Measurements from ENCODE around the gene MICAL2. TPM values are rescaled to one million over a fixed set of nuclear protein-coding genes. Genes with fewer than 3 reads are reported as not detected.

Gene MICAL2
- total RNA-seq, 1 donor from 2014 or later: 372 TPM

GRCh38 chr11:12111549-12112520 lies 1.4 kb downstream of the MICAL2 start:
- no peak for TF ChIP-seq CTCF (IDR thresholded peaks at IDR 0.05)
- no peak for DNase-seq (ENCODE audit: low spot score)
- Mint-ChIP-seq H3K27me3 (ENCODE audit: low read depth) (no peaks in the 10 kb centered on the region), H3K4me3 (ENCODE audit: unreplicated experiment) (peak overlapping the region; percentile 87), H3K4me1 (ENCODE audit: low read depth) (peaks cover 53% of the 10 kb centered on the region), H3K27ac (ENCODE audit: unreplicated experiment) (peak overlapping the region; percentile 89), H3K36me3 (ENCODE audit: low read depth) (peaks cover 6% of the 10 kb centered on the region), H3K9me3 (ENCODE audit: low read depth) (no peaks in the 10 kb centered on the region)

- H3K27ac Mint-ChIP-seq (ENCODE audit: unreplicated experiment): peak overlapping the region; percentile 72
- no peak for TF ChIP-seq CTCF (IDR thresholded peaks at IDR 0.05)
- no peaks in the 10 kb centered on the region for H3K9me3 Mint-ChIP-seq (ENCODE audit: low read depth)
- DNase-seq (ENCODE audit: low spot score): no peak
- H3K4me1 Mint-ChIP-seq (ENCODE audit: low read depth): peaks cover 62% of the 10 kb centered on the region
- H3K4me3 Mint-ChIP-seq (ENCODE audit: unreplicated experiment): peak overlapping the region; percentile 87
- no peaks in the 10 kb centered on the region for H3K27me3 Mint-ChIP-seq (ENCODE audit: low read depth)
- H3K36me3 Mint-ChIP-seq (ENCODE audit: low read depth): peaks cover 6% of the 10 kb centered on the region
Measured at GRCh38 chr11:12112750-12113149, 2.4 kb downstream of the MICAL2 start.

- peaks cover 7% of the 10 kb centered on the region for H3K36me3 Mint-ChIP-seq (ENCODE audit: low read depth)
- H3K4me3 Mint-ChIP-seq (ENCODE audit: unreplicated experiment): peak overlapping the region; percentile 87
- peaks cover 68% of the 10 kb centered on the region for H3K4me1 Mint-ChIP-seq (ENCODE audit: low read depth)
- no peak for DNase-seq (ENCODE audit: low spot score)
- no peaks in the 10 kb centered on the region for H3K9me3 Mint-ChIP-seq (ENCODE audit: low read depth)
- peak overlapping the region; percentile 72 for H3K27ac Mint-ChIP-seq (ENCODE audit: unreplicated experiment)
- no peaks in the 10 kb centered on the region for H3K27me3 Mint-ChIP-seq (ENCODE audit: low read depth)
- TF ChIP-seq CTCF (IDR thresholded peaks at IDR 0.05): no peak
Measured at GRCh38 chr11:12113294-12113693, 2.9 kb downstream of the MICAL2 start.

GRCh38 chr11:12114193-12115033 lies 4.0 kb downstream of the MICAL2 start:
- TF ChIP-seq CTCF (IDR thresholded peaks at IDR 0.05): no peak
- H3K36me3 Mint-ChIP-seq (ENCODE audit: low read depth): peaks cover 10% of the 10 kb centered on the region
- DNase-seq (ENCODE audit: low spot score): no peak
- peak overlapping the region; percentile 19 for H3K4me3 Mint-ChIP-seq (ENCODE audit: unreplicated experiment)
- H3K27ac Mint-ChIP-seq (ENCODE audit: unreplicated experiment): peak overlapping the region; percentile 69
- H3K27me3 Mint-ChIP-seq (ENCODE audit: low read depth): no peaks in the 10 kb centered on the region
- peaks cover 79% of the 10 kb centered on the region for H3K4me1 Mint-ChIP-seq (ENCODE audit: low read depth)
- H3K9me3 Mint-ChIP-seq (ENCODE audit: low read depth): no peaks in the 10 kb centered on the region

- H3K27me3 Mint-ChIP-seq (ENCODE audit: low read depth): no peaks in the 10 kb centered on the region
- H3K36me3 Mint-ChIP-seq (ENCODE audit: low read depth): peaks cover 10% of the 10 kb centered on the region
- DNase-seq (ENCODE audit: low spot score): no peak
- H3K27ac Mint-ChIP-seq (ENCODE audit: unreplicated experiment): no peak overlapping the region
- no peak for TF ChIP-seq CTCF (IDR thresholded peaks at IDR 0.05)
- H3K4me3 Mint-ChIP-seq (ENCODE audit: unreplicated experiment): no peak overlapping the region
- peaks cover 90% of the 10 kb centered on the region for H3K4me1 Mint-ChIP-seq (ENCODE audit: low read depth)
- H3K9me3 Mint-ChIP-seq (ENCODE audit: low read depth): no peaks in the 10 kb centered on the region
Measured at GRCh38 chr11:12116425-12117032, 6.1 kb downstream of the MICAL2 start.
